Erythroblast (primary cell): Measurements from ENCODE around the gene CDC42BPA.

Experiments
- GATA1 ChIP-seq: IDR thresholded peaks from 2 replicates; pipeline ENCODE4 v1.6.1; 2011; ENCODE audit warnings: low read depth, mild to moderate bottlenecking, control low read depth, low read length, moderate library complexity
- POLR2A ChIP-seq: IDR thresholded peaks from 2 replicates; pipeline ENCODE4 v1.6.1; 2011; ENCODE audit warnings: mild to moderate bottlenecking, low read length

- no peak for TF ChIP-seq GATA1
- TF ChIP-seq POLR2A: no peak
Observed at GRCh38 chr1:226958300-226958699, 360.0 kb downstream of the CDC42BPA start.
